Esophagus squamous epithelium (tissue), 5 donors: Measurements from ENCODE around the gene TRIM39. TPM values are rescaled to one million over a fixed set of nuclear protein-coding genes. Genes with fewer than 3 reads are reported as not detected.

Source experiments
- DNase-seq: peaks from one replicate; lab custom pipeline; 2025; lab: John Stamatoyannopoulos, UW
- H3K27ac ChIP-seq, 4 donors: fragments of 200-600 bp; sonication (generic); one replicate each; pipeline ENCODE4 v1.5.1; 2016 to 2019; ENCODE audit warnings: mild to moderate bottlenecking in 1 of 4
- H3K27me3 ChIP-seq, 4 donors: fragments of 200-600 bp; sonication (generic); 1 replicate in 3 of 4; 2 replicates in 1 of 4; pipeline versions ENCODE4 v1.5.1 to v1.6.0; 2017 to 2021; ENCODE audit warnings: antibody characterized with exemption in 1 of 4
- H3K36me3 ChIP-seq, 3 donors: fragments of 200-600 bp; sonication (generic); one replicate each; pipeline ENCODE4 v1.5.1; 2016 to 2019
- H3K4me1 ChIP-seq, 3 donors: fragments of 200-600 bp; sonication (generic); one replicate each; pipeline ENCODE4 v1.5.1; 2017 to 2019
- H3K4me3 ChIP-seq, 4 donors: fragments of 200-600 bp; sonication (generic); 1 replicate in 3 of 4; 2 replicates in 1 of 4; pipeline ENCODE4 v1.5.1; 2016 to 2019; ENCODE audit warnings: mild to moderate bottlenecking in 2 of 4, moderate library complexity in 1 of 4
- H3K9me3 ChIP-seq, 3 donors: fragments of 200-600 bp; sonication (generic); one replicate each; pipeline ENCODE4 v1.5.1; 2016 to 2019
- POLR2A ChIP-seq, 4 donors: fragments of 450-650 bp; IDR thresholded peaks; one replicate each; pipeline ENCODE4 v1.6.1; 2017; ENCODE audit warnings: antibody characterized with exemption in 4 of 4, mild to moderate bottlenecking in 4 of 4, moderate library complexity in 3 of 4
- WGBS, 2 donors: methylation state at CpG; one replicate each; pipeline ENCODE4 v1.1.5; 2018; 5-methylcytosine and 5-hydroxymethylcytosine counted together
- intact Hi-C: fragments of 100-400 bp; cut with DNase I; formaldehyde crosslinking; loops from one replicate; pipeline ENCODE4 v1.15.0; 2022
- total RNA-seq, 4 donors: library from RNA; depleted of rRNA; stranded (reverse); fragments of >200 nt; gene quantifications; one replicate each; pipeline ENCODE4 v1.1.0, GENCODE V29; 2016
- TF ChIP-seq, protein P1 (sequence below), 6 experiments: fragments of 450-650 bp in 4 of 6; fragments of 200-600 bp in 2 of 6; sonication (generic) in 2 of 6; IDR thresholded peaks; one replicate each; pipeline ENCODE4 v1.5.1; 2016 to 2019; ENCODE audit warnings: antibody characterized with exemption in 6 of 6, mild to moderate bottlenecking in 4 of 6, moderate library complexity in 4 of 6
- donor health status: DM: yes; HTN: yes; CAD: no.

TRIM39 gene
- total RNA-seq, 4 donors from 2014 or later: 11.3 to 16.2 (median 15.1) TPM

DNA sequence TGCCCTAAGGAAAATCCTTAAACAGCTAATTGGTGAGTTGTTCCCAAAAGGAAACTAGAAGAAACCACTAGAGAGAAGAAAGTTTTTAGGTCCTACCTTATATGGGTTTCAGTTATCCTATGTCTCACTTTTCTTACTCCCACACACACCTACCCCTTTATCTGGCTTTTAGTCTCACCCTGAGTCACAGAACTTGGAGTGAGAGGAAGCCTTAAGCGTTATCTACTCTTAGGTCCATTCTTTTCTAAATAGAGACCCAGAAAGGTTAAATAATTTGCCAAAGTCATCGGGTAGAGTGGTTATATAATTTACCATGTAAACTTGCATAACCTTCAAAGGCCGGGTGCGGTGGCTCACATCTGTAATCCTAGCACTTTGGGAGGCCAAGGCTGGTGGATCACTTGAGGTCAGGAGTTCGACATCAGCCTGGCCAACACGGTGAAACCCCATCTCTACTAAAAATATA, 13.9 kb downstream of the TRIM39 start:
- no peak for TF ChIP-seq POLR2A (IDR thresholded peaks at IDR 0.05)
- TF ChIP-seq, protein P1, sequence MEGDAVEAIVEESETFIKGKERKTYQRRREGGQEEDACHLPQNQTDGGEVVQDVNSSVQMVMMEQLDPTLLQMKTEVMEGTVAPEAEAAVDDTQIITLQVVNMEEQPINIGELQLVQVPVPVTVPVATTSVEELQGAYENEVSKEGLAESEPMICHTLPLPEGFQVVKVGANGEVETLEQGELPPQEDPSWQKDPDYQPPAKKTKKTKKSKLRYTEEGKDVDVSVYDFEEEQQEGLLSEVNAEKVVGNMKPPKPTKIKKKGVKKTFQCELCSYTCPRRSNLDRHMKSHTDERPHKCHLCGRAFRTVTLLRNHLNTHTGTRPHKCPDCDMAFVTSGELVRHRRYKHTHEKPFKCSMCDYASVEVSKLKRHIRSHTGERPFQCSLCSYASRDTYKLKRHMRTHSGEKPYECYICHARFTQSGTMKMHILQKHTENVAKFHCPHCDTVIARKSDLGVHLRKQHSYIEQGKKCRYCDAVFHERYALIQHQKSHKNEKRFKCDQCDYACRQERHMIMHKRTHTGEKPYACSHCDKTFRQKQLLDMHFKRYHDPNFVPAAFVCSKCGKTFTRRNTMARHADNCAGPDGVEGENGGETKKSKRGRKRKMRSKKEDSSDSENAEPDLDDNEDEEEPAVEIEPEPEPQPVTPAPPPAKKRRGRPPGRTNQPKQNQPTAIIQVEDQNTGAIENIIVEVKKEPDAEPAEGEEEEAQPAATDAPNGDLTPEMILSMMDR (IDR thresholded peaks at IDR 0.05): no peak
- Histone ChIP-seq H3K9me3 (no peaks in the 10 kb centered on the region), H3K27ac (no peak overlapping the region), H3K36me3 (peaks cover 8 to 68% (median 40%) of the 10 kb centered on the region in 3 donors), H3K4me3 (no peak overlapping the region), H3K27me3 (no peaks in the 10 kb centered on the region), H3K4me1 (peaks cover 0 to 8% (median 0%) of the 10 kb centered on the region in 3 donors)
- DNase-seq: no peak
- intact Hi-C loops: no loop called here
- WGBS, 2 donors: 83 to 89% methylated on average over 3 to 4 of the region's 6 CpGs

DNA sequence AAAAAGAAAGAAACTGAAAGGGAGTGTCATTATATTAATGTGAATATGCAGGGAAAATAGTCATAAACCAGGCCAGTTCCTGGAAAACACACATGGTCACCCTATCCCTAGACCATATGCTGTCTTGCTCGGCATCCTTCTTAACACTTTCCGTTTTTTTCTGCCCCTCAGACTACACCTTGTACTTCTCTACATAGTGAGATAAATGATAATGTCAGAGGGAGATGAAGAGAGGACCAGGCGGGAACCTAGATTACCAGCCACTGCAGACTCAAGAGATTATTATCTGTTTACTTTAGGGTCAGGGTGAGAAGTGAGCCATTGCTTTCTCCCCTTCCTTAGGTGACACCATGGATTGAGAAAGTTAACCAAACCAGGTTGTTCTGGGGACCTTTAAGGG, 14.5 kb downstream of the TRIM39 start:
- Histone ChIP-seq H3K4me1 (peaks cover 3 to 14% (median 5%) of the 10 kb centered on the region in 3 donors), H3K4me3 (no peak overlapping the region), H3K27me3 (no peaks in the 10 kb centered on the region), H3K9me3 (no peaks in the 10 kb centered on the region), H3K36me3 (peaks cover 5 to 64% (median 34%) of the 10 kb centered on the region in 3 donors), H3K27ac (no peak overlapping the region)
- intact Hi-C loops: no loop called here
- WGBS, 2 donors: 91 to 94% methylated on average over 3 of the region's 3 CpGs
- no peak for DNase-seq
- TF ChIP-seq, protein P1 (IDR thresholded peaks at IDR 0.05): no peak
- no peak for TF ChIP-seq POLR2A (IDR thresholded peaks at IDR 0.05)

DNA sequence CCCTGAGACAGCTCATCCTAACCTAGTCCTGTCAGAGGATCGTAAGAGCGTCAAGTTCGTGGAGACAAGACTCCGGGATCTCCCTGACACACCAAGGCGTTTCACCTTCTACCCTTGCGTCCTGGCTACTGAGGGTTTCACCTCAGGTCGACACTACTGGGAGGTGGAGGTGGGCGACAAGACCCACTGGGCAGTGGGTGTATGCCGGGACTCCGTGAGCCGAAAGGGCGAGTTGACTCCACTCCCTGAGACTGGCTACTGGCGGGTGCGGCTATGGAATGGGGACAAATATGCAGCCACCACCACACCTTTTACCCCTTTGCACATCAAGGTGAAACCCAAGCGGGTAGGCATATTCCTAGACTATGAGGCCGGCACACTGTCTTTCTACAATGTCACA, 15.0 kb downstream of the TRIM39 start:
- Histone ChIP-seq H3K27ac (no peak overlapping the region), H3K36me3 (peaks cover 5 to 64% (median 29%) of the 10 kb centered on the region in 3 donors), H3K27me3 (no peaks in the 10 kb centered on the region), H3K4me1 (peaks cover 3 to 17% (median 5%) of the 10 kb centered on the region in 3 donors), H3K9me3 (no peaks in the 10 kb centered on the region), H3K4me3 (no peak overlapping the region)
- TF ChIP-seq, protein P1 (IDR thresholded peaks at IDR 0.05): no peak
- TF ChIP-seq POLR2A (IDR thresholded peaks at IDR 0.05): no peak
- intact Hi-C loops: no loop called here
- WGBS, 2 donors: 92 to 100% methylated on average over 1 to 8 of the region's 16 CpGs
- DNase-seq: no peak

DNA sequence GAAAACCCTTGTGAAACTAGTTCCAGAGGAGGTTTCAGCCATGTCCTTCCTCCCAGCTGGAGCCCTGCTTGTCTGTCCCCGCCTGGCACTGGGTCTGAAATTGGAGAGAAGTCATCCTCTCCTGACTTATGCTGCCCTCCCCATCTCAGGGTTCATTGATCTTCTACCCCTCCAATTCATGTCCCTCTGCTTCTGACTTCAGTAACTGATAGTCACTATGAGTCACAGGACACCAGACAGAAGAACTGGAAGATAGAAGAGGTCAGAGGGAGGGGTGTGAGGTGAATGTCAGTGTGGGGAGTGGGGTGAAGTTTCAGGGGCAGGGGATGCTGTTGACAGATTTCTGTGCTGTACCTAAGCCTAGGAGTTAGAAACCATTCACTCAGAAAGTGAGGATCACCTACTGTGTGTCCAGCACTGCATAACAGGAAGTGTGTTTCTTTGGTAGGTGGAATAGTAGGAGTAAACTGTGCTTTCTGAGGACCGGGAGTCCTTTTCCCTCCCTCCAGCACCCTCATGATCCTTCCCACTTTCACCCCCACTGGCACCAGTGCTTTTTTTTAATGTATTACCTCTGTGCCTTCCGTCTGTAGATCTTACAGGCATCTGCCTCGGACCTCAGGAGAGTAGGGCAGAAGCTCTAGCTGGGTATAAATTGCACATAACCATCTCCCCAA, 17.6 kb downstream of the TRIM39 start:
- intact Hi-C loops: no loop called here
- no peaks in the 10 kb centered on the region for H3K9me3 ChIP-seq
- 50 to 54% methylated on average over 4 of the region's 4 CpGs for WGBS, 2 donors
- H3K27ac ChIP-seq: peak overlapping the region; percentile 94 to 97 (median 94)
- H3K36me3 ChIP-seq: peaks cover 5 to 50% (median 18%) of the 10 kb centered on the region in 3 donors
- peaks cover 3 to 17% (median 5%) of the 10 kb centered on the region in 3 donors for H3K4me1 ChIP-seq
- H3K4me3 ChIP-seq: peak overlapping the region in 3 of 4 donors; percentile 85 to 98 (median 88)
- no peak for DNase-seq
- no peak for TF ChIP-seq POLR2A (IDR thresholded peaks at IDR 0.05)
- TF ChIP-seq, protein P1 (IDR thresholded peaks at IDR 0.05): no peak
- H3K27me3 ChIP-seq: no peaks in the 10 kb centered on the region
